Adipocyte (in vitro differentiated cells): ENCODE data around the gene NTN1.

Experiments used
- DNase-seq: peaks from one replicate; pipeline ENCODE4 v3.0.0-alpha.2; 2015; ENCODE audit warnings: low read depth
- H3K27me3 ChIP-seq: replicated peaks from 2 replicates; pipeline ENCODE4 v1.7.0; 2013; ENCODE audit warnings: mild to moderate bottlenecking, low read length, moderate library complexity; ENCODE audit not compliant: control insufficient read depth, insufficient read depth
- H3K36me3 ChIP-seq: 2 replicates; pipeline ENCODE4 v1.7.0; 2013; ENCODE audit warnings: low read length, mild to moderate bottlenecking, moderate library complexity; ENCODE audit not compliant: control insufficient read depth, insufficient read depth, severe bottlenecking
- H3K4me1 ChIP-seq: 2 replicates; pipeline ENCODE4 v1.7.0; 2013; ENCODE audit warnings: mild to moderate bottlenecking, low read length, moderate library complexity; ENCODE audit not compliant: control insufficient read depth, insufficient read depth
- H3K4me3 ChIP-seq: 2 replicates; pipeline ENCODE4 v1.7.0; 2013; ENCODE audit warnings: mild to moderate bottlenecking, low read length, moderate library complexity
- H3K9ac ChIP-seq: 2 replicates; pipeline ENCODE4 v1.7.0; 2013; ENCODE audit warnings: mild to moderate bottlenecking, low read length, moderate library complexity
- H3K9me3 ChIP-seq: 2 replicates; pipeline ENCODE4 v1.7.0; 2013; ENCODE audit warnings: mild to moderate bottlenecking, low read length, moderate library complexity; ENCODE audit not compliant: control insufficient read depth

Gene NTN1

DNA sequence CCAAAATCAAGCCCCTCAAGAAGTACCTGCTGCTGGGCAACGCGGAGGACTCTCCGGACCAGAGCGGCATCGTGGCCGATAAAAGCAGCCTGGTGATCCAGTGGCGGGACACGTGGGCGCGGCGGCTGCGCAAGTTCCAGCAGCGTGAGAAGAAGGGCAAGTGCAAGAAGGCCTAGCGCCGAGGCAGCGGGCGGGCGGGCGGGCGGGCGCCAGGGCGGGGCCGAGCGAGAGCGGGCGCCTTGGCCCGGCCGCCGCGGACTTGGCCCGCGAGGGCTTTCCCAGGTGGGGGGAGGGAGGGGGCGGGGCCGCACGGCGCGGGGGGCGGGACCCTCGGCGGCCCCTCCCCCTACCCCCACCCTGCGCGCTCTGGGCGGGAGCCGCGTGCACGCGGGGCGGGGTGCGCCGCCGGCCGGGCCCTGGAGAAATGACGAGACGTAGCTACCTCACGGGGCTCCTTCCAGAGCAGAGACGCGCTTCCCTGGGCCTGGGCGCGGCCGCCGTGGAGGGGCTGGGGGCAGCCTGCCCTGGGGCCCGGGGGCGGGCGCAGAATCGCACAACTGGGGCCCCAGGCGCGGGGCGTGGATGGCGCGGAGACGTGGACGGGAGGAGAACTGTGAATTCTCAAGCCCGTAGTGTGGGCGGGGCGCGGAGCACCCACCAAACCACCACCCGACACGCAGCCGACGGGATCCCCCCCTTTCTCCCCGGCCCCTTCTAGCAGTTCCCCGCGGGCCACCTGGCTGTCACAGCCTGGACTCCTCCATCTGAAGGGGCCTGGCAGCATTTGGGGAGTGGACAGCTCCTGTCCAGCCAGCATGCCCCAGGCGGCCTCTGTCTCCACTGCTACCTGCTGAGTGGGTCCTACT is 218.7 kb downstream of the NTN1 start:
- peaks cover 42% of the 10 kb centered on the region for H3K4me1 ChIP-seq
- peak overlapping the region; percentile 63 for H3K4me3 ChIP-seq
- H3K9me3 ChIP-seq, result no peaks in the 10 kb centered on the region
- H3K9ac ChIP-seq, result peak overlapping the region; percentile 70
- H3K27me3 ChIP-seq, result no peaks in the 10 kb centered on the region
- peak; percentile 76 for DNase-seq
- no peaks in the 10 kb centered on the region for H3K36me3 ChIP-seq

- DNase-seq, result peak; percentile 19
- Histone ChIP-seq H3K4me1 (peaks cover 44% of the 10 kb centered on the region), H3K9me3 (no peaks in the 10 kb centered on the region), H3K36me3 (no peaks in the 10 kb centered on the region), H3K27me3 (no peaks in the 10 kb centered on the region), H3K4me3 (peak overlapping the region; percentile 42), H3K9ac (peak overlapping the region; percentile 70)
Observed at GRCh38 chr17:9240659-9241370, 219.5 kb downstream of the NTN1 start.

GRCh38 chr17:9241371-9241712 is 220.0 kb downstream of the NTN1 start:
- peaks cover 44% of the 10 kb centered on the region for H3K4me1 ChIP-seq
- no peaks in the 10 kb centered on the region for H3K36me3 ChIP-seq
- DNase-seq, result no peak

DNA sequence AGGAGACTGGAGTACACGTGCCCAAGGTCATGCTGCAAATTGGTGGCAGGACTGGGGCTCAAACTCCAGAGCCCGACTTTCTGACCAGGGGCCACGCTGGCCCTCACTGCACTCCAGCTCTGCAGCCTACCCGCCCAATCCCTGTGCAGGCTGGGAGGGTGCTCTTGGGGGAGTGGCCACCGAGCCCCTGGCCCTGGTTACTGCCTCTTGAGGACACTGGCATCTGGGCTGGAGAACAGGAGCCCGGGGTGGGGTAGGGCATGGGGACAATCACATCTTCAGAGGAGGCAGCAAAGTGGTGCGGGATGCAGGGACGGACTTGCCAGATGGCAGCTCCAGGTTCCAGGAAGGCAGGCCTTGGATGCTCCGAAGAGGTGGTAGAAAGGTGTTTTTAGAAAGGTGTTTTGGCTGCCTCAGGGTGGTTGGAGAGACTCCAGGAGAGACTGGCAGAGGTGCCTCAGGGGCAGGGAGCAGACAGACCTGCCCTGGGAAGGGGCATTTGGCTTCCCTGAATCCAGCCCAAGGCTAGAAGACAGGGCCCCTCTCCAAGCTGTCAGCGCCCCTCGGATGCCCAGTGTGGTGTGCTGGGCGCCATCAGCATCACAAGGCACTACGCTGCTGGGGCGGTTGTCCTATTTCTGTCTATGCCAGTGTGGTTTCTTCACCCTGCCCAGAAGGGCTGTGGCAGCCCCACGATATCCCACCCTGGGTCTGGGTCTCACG is 220.6 kb downstream of the NTN1 start:
- H3K4me1 ChIP-seq, result peaks cover 44% of the 10 kb centered on the region
- H3K27me3 ChIP-seq, result no peaks in the 10 kb centered on the region
- H3K4me3 ChIP-seq, result no peak overlapping the region
- H3K9ac ChIP-seq, result no peak overlapping the region
- H3K36me3 ChIP-seq, result no peaks in the 10 kb centered on the region
- DNase-seq, result no peak
- H3K9me3 ChIP-seq, result no peaks in the 10 kb centered on the region

More at GRCh38 chr17:9241371-9241712, 220.0 kb downstream of the NTN1 start:
- Histone ChIP-seq H3K9ac (peak overlapping the region; percentile 27), H3K27me3 (no peaks in the 10 kb centered on the region), H3K9me3 (no peaks in the 10 kb centered on the region), H3K4me3 (no peak overlapping the region)

DNA sequence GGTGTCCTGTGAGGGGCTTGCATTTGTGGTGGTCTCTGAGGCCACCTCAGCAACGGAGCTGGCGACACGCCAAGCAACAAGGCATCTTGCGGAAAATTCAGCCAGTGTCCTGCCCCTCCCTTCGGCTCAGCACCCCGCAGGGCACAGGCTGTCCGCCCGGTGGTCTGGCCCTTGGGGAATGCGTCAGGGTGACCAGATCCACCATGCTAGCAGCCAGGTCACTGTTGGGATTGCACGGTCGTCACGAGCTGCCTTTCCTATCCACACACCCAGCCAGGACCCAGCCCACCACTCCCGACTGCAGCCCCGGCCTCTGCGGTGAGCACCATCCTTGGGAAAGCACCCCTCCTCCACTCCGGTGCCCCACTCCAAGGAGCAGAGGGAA is 221.2 kb downstream of the NTN1 start:
- no peak for DNase-seq
- peaks cover 44% of the 10 kb centered on the region for H3K4me1 ChIP-seq
- H3K9me3 ChIP-seq, result no peaks in the 10 kb centered on the region
- H3K36me3 ChIP-seq, result no peaks in the 10 kb centered on the region
- no peak overlapping the region for H3K9ac ChIP-seq
- no peaks in the 10 kb centered on the region for H3K27me3 ChIP-seq
- no peak overlapping the region for H3K4me3 ChIP-seq

GRCh38 chr17:9242983-9243382 is 221.7 kb downstream of the NTN1 start:
- H3K36me3 ChIP-seq, result no peaks in the 10 kb centered on the region
- no peaks in the 10 kb centered on the region for H3K9me3 ChIP-seq
- DNase-seq, result no peak
- no peaks in the 10 kb centered on the region for H3K27me3 ChIP-seq
- no peak overlapping the region for H3K4me3 ChIP-seq
- H3K9ac ChIP-seq, result no peak overlapping the region
- peaks cover 44% of the 10 kb centered on the region for H3K4me1 ChIP-seq

DNA sequence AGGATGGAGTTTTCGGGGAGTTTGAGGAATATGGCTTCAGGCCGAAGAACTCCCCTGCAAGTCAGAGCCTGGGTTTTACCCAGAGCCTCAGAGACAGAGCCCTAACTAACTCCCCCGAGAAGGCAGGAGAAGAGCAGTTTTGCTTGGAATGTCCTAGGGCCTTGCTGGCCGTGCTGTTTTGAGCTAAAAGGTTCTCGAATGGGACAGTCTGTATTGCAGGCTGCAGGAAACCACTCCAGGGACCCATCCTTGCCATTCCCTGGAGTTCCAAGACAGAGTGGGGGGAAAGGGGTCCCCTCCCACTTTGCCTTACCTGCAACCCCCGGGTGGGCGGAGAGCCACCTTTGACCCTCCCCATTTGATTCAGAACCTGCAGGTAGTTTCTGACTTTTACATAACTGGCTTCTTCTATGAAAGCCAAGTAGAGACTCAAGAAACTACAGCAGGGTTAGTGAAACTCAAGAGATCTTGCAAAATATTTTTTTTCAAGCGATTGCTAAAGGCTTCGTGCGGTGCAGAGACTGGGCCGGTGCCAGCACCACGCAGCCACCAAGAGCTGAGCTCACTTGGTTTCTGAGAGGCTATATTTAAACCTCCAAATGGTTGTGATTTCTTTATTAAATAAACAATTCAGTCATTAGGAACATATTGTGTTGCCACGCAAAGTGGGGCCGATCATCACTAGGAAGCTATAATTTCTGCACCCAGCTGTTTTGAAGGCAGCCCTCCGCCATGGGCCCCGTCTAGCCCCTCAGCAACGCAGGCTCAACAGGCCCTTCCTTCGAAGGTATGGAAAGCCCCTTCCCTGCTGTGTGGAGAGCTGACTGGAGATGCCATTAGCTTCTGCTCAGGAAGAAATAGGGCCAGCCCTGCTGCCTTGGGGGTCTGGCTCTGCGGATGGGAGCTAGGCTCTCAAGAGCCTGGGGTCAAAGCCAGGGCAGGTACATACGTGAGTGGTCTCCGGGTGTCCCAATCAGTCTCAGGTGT is 223.0 kb downstream of the NTN1 start:
- no peaks in the 10 kb centered on the region for H3K9me3 ChIP-seq
- H3K27me3 ChIP-seq, result no peaks in the 10 kb centered on the region
- peaks cover 41% of the 10 kb centered on the region for H3K4me1 ChIP-seq
- H3K36me3 ChIP-seq, result no peaks in the 10 kb centered on the region
- peak overlapping the region; percentile 41 for H3K9ac ChIP-seq
- peak overlapping the region; percentile 6 for H3K4me3 ChIP-seq
- DNase-seq, result peak; percentile 80

DNA sequence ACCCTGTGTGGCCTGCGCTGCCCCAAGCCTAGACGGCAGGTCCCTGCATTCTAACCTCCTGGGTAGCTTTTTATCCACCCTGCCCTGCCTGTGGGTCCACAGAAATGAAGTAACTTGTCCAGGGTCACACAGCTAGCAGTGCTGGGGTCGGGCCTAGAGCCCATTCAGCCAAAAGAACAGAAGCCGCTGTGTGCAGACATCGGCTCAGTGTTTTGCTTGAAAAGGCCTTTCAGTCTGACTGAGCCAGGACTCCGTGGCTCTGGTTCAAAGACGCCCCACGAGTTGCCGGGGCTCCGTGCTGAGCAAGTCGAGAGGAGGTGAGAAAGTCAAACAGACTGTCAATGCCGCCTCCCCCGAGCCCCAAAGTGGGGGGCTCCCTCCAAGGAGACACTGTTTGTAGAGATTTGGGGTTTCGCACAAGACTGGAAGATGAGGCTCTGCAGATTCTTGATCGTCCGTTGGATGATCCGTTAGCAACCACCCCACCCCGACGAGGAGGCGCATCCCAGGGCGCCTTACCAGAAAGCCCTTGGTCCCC is 226.2 kb downstream of the NTN1 start:
- Histone ChIP-seq H3K9ac (no peak overlapping the region), H3K9me3 (no peaks in the 10 kb centered on the region), H3K4me1 (peaks cover 22% of the 10 kb centered on the region), H3K27me3 (no peaks in the 10 kb centered on the region), H3K4me3 (no peak overlapping the region), H3K36me3 (no peaks in the 10 kb centered on the region)
- no peak for DNase-seq

GRCh38 chr17:9249245-9249953 is 228.1 kb downstream of the NTN1 start:
- H3K4me1 ChIP-seq, result peaks cover 8% of the 10 kb centered on the region
- H3K9ac ChIP-seq, result no peak overlapping the region
- no peaks in the 10 kb centered on the region for H3K36me3 ChIP-seq
- H3K4me3 ChIP-seq, result no peak overlapping the region
- H3K9me3 ChIP-seq, result no peaks in the 10 kb centered on the region
- DNase-seq, result no peak
- H3K27me3 ChIP-seq, result no peaks in the 10 kb centered on the region

- H3K4me1 ChIP-seq, result peaks cover under 1% of the 10 kb centered on the region
- no peak for DNase-seq
- H3K9me3 ChIP-seq, result no peaks in the 10 kb centered on the region
- H3K36me3 ChIP-seq, result no peaks in the 10 kb centered on the region
- H3K4me3 ChIP-seq, result no peak overlapping the region
- H3K9ac ChIP-seq, result no peak overlapping the region
- H3K27me3 ChIP-seq, result no peaks in the 10 kb centered on the region
Observed at GRCh38 chr17:9251273-9251672, 230.0 kb downstream of the NTN1 start.
